ENCODE data around the gene B4GALNT4. TPM values are rescaled to one million over a fixed set of nuclear protein-coding genes. Genes with fewer than 3 reads are reported as not detected.

Gene B4GALNT4
- total RNA-seq, 1 donor from 2014 or later: 16.4 TPM

DNA sequence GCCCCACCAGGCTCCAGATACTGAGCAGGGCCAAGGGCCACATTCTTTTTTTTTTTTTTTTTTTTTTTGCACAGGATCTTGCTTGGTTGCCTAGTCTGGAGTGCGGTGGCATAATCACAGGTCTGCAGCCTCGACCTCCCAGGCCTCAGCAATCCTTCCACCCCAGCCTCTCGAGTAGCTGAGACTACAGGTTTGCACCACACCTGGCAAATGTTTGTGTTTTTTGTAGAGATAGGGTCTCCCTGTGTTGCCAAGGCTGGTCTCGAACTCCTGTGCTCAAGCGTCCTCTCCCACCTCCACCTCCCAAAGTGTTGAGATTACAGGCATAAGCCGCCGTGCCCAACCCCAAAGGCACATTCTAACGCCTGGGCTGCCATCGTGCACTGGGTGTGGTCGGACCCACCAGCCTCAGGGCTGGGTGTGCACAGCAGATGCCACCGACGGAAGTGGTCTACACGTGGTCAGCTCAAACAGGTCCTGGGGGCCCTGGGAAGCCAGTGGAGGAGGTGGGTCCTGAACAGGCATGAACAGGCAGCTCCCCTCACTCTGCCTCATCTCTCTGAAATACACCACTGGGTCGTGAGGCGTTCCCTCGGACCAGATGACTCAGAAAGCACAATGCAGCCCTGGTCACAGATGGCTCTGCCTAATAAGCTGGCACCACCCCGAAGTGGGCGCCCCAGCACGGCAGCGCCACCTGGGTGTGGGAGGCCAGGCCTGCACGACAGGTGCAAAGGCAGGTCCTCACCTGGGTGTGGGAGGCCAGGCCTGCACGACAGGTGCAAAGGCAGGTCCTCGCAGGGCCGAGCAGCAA lies 5.1 kb upstream of the B4GALNT4 start:
- Mint-ChIP-seq H3K27ac (no peak overlapping the region), H3K4me3 (no peak overlapping the region), H3K27me3 (ENCODE audit: insufficient read depth, low read depth) (peaks cover 16% of the 10 kb centered on the region), H3K36me3 (peaks cover 4% of the 10 kb centered on the region), H3K4me1 (peaks cover 10% of the 10 kb centered on the region), H3K9me3 (peaks cover 30% of the 10 kb centered on the region)
- Histone ChIP-seq H3K4me3 (no peak overlapping the region), H2AFZ (replicated peaks) (no peak overlapping the region), H3K4me2 (no peak overlapping the region), H3K36me3 (no peaks in the 10 kb centered on the region), H3F3A (ENCODE audit: low read depth) (peaks cover 11% of the 10 kb centered on the region), H3K79me2 (ENCODE audit: low read depth) (no peaks in the 10 kb centered on the region), H3K27me3 (no peaks in the 10 kb centered on the region), H3K4me1 (no peaks in the 10 kb centered on the region), H3K9me3 (ENCODE audit: low read depth) (peaks cover 6% of the 10 kb centered on the region), H4K20me1 (ENCODE audit: low read depth) (no peaks in the 10 kb centered on the region), H3K27ac (no peak overlapping the region), H3K9ac (no peak overlapping the region)
- DNase-seq (ENCODE audit: low spot score): no peak
- no peak for TF ChIP-seq EZH2 (IDR thresholded peaks at IDR 0.05)
- TF ChIP-seq, protein P1, sequence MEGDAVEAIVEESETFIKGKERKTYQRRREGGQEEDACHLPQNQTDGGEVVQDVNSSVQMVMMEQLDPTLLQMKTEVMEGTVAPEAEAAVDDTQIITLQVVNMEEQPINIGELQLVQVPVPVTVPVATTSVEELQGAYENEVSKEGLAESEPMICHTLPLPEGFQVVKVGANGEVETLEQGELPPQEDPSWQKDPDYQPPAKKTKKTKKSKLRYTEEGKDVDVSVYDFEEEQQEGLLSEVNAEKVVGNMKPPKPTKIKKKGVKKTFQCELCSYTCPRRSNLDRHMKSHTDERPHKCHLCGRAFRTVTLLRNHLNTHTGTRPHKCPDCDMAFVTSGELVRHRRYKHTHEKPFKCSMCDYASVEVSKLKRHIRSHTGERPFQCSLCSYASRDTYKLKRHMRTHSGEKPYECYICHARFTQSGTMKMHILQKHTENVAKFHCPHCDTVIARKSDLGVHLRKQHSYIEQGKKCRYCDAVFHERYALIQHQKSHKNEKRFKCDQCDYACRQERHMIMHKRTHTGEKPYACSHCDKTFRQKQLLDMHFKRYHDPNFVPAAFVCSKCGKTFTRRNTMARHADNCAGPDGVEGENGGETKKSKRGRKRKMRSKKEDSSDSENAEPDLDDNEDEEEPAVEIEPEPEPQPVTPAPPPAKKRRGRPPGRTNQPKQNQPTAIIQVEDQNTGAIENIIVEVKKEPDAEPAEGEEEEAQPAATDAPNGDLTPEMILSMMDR (IDR thresholded peaks at IDR 0.05): peak; percentile 26

DNA sequence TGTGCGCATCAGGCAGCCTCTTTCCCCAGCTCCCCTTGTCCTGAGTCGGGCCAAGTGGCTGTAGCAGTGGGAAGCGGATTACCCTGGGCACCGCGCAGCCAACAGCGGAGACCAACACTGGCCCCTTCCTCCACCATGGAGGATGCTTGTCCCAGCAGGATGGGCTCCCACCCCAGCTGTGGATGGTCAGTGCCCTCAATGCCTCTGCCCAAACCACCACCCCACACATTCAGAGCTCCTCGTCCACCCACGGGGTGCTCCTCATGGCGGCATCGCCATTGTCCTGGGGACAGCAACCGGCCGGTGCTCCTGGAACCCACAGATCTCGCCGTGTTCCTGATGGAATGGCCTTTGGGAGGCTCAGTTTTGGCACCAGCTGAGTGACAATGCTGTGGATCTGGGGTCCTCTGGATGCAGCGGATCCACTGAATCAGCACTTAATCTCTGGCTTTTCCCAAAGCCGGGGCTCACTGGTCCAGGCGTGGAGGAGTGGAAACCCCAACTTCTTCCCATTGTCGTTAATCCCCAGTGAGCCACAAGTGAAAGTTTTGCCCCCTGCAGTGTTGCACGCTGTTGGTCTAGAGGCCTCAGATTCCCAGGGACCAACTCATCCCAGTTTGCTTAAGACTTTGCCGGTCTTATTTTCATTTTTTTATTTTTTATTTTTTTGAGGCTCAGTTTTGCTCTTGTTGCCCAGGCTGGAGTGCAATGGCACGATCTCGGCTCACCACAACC lies 4.1 kb upstream of the B4GALNT4 start:
- Mint-ChIP-seq H3K4me3 (no peak overlapping the region), H3K27ac (no peak overlapping the region), H3K36me3 (peaks cover 4% of the 10 kb centered on the region), H3K9me3 (peaks cover 24% of the 10 kb centered on the region), H3K27me3 (ENCODE audit: insufficient read depth, low read depth) (peaks cover 12% of the 10 kb centered on the region), H3K4me1 (peaks cover 12% of the 10 kb centered on the region)
- H3K4me2 ChIP-seq: no peak overlapping the region
- H3K9ac ChIP-seq: no peak overlapping the region
- H3K27me3 ChIP-seq: no peaks in the 10 kb centered on the region
- TF ChIP-seq EZH2phosphoT487 (IDR thresholded peaks at IDR 0.05) (no peak), EZH2 (IDR thresholded peaks at IDR 0.05) (no peak)
- TF ChIP-seq, protein P1 (IDR thresholded peaks at IDR 0.05): no peak
- H3F3A ChIP-seq (ENCODE audit: low read depth): peaks cover 13% of the 10 kb centered on the region
- peaks cover 6% of the 10 kb centered on the region for H3K9me3 ChIP-seq (ENCODE audit: low read depth)
- no peaks in the 10 kb centered on the region for H3K36me3 ChIP-seq
- DNase-seq (ENCODE audit: low spot score): no peak
- no peak overlapping the region for H3K27ac ChIP-seq
- H3K79me2 ChIP-seq (ENCODE audit: low read depth): peaks cover 2% of the 10 kb centered on the region
- H3K4me3 ChIP-seq: no peak overlapping the region
- H2AFZ ChIP-seq (replicated peaks): no peak overlapping the region
- H4K20me1 ChIP-seq (ENCODE audit: low read depth): peaks cover under 1% of the 10 kb centered on the region
- peaks cover under 1% of the 10 kb centered on the region for H3K4me1 ChIP-seq

DNA sequence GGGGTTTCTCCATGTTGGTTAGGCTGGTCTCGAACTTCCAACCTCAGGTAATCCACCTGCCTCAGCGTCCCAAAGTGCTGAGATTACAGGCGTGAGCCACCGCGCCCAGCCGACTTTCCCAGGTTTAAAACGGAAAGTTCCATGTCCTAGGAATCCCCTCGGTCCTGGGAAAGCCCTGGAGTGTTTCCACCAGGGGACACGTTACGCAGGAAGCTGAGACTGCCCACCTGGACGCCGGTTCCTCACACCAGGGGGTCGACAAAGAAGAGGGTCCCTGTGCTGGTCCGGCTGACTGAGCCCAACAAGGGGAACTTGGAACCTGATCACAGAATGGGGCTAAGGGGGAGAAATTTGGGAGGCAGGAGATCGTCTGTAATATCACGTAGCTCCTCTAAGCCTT lies 3.5 kb upstream of the B4GALNT4 start:
- no peak overlapping the region for H2AFZ ChIP-seq (replicated peaks)
- Mint-ChIP-seq H3K9me3 (peaks cover 19% of the 10 kb centered on the region), H3K27ac (no peak overlapping the region), H3K27me3 (ENCODE audit: insufficient read depth, low read depth) (peaks cover 10% of the 10 kb centered on the region), H3K36me3 (peaks cover 4% of the 10 kb centered on the region), H3K4me1 (peaks cover 18% of the 10 kb centered on the region), H3K4me3 (peak overlapping the region; percentile 33)
- peaks cover 7% of the 10 kb centered on the region for H3K4me1 ChIP-seq
- no peak for DNase-seq (ENCODE audit: low spot score)
- H3K27ac ChIP-seq: no peak overlapping the region
- H3F3A ChIP-seq (ENCODE audit: low read depth): peaks cover 20% of the 10 kb centered on the region
- H4K20me1 ChIP-seq (ENCODE audit: low read depth): peaks cover 7% of the 10 kb centered on the region
- H3K4me3 ChIP-seq: no peak overlapping the region
- H3K9ac ChIP-seq: no peak overlapping the region
- H3K27me3 ChIP-seq: no peaks in the 10 kb centered on the region
- no peaks in the 10 kb centered on the region for H3K36me3 ChIP-seq
- H3K79me2 ChIP-seq (ENCODE audit: low read depth): peaks cover 9% of the 10 kb centered on the region
- TF ChIP-seq EZH2phosphoT487 (IDR thresholded peaks at IDR 0.05): no peak
- TF ChIP-seq, protein P1 (IDR thresholded peaks at IDR 0.05): no peak
- no peak for TF ChIP-seq EZH2 (IDR thresholded peaks at IDR 0.05)
- no peak overlapping the region for H3K4me2 ChIP-seq
- H3K9me3 ChIP-seq (ENCODE audit: low read depth): peaks cover 6% of the 10 kb centered on the region

Measured in neural progenitor cell (in vitro differentiated cells).